ENCODE data around the gene RGS6.

The RGS6 gene

DNA sequence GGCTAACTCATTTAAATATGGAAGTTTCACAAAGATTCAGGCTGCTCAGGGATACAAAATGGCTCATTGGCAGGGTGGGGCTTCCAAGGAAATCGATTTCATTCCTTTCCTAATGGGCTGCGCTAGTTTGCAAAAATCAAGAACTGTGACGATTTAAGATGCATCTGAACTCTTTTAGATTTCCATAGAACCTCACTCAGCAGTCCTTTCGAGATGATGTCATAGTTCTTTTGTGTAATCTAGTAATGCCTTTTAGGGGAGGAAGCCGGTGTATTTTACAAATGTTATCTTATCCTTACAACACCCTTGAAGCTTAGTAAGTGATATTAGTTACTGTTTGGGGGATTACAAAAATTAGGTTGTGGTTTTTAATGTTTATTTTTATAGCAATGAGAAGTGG lies 239.8 kb downstream of the RGS6 start:
- DNase-seq: no peak

GRCh38 chr14:72172597-72172996 lies 240.4 kb downstream of the RGS6 start:
- DNase-seq: no peak

DNA sequence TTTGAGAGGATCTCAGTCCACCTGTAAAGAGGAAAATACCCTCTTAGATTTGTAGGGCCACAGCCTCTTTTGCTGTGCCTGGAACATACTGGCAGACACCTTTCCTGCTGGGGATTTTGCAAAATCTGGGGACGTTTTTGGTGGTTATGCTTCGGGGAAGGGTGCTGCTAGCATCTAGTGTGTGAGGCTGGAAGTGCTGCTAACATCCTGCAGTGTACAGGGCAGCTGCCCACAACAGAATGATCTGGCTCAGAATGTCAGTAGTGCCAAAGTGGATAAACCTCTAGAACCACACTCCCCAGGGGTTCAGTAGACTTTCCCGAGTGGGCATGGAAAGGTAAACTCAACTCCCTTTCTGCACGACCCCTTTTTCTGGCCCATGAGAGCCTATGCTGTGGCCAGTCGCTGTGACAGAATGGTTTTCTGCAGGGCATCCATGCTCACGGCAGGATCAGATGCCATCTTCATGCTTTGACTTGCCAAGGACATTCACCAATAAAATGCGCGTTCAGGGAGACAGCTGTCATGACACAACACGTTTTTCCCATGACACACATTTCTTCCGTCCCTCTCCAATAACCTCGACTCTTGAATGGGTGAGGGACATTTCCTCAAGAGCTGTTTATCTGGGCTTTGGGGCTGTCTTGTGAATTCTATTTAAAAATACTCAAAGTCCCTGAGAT lies 240.9 kb downstream of the RGS6 start:
- no peak for DNase-seq

DNA sequence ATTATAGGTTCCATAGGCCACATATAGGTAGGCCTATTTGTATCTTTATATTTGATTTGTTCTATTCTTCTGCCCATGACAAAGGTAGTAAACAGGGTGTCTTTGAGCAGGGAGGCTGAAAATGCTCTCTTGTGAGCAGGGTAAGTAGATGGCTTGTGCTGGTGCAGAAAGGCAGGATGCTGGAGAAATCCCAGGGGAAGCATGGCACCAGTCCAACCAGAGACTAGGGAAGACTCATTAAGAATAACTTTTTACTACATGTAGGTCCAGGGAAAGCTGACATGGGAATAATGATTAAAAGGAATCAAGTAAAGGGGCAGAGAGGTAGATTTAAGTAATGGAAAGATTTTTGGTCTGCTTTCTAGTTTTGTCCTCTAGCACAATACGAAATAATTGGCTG lies 245.0 kb downstream of the RGS6 start:
- no peak for DNase-seq

DNA sequence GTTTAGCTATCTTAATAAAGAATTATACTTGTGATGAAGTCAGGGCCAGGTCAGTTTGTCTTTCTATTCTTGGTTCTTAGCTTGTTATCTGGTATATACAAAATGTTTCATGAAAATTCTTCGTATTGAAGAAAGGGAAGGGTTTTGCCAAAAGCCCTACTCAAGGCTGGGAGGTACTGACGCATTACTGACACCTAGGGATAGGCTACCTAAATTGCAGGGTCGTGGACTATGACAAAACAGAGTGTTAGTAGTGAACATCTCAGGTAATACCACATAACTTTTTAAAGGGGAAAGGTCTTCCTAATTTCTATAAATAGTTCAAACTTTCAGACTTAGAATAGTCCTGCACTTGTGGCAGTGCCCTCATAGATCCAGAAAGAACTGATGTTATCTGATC lies 246.3 kb downstream of the RGS6 start:
- DNase-seq: peak; percentile 1

GRCh38 chr14:72182708-72183432 lies 250.6 kb downstream of the RGS6 start:
- DNase-seq: no peak

- no peak for DNase-seq
Measured at GRCh38 chr14:72183631-72184030, 251.4 kb downstream of the RGS6 start.

- DNase-seq: no peak
Measured at GRCh38 chr14:72186523-72186922, 254.3 kb downstream of the RGS6 start.

- no peak for DNase-seq
Measured at GRCh38 chr14:72196237-72197015, 264.2 kb downstream of the RGS6 start.

DNA sequence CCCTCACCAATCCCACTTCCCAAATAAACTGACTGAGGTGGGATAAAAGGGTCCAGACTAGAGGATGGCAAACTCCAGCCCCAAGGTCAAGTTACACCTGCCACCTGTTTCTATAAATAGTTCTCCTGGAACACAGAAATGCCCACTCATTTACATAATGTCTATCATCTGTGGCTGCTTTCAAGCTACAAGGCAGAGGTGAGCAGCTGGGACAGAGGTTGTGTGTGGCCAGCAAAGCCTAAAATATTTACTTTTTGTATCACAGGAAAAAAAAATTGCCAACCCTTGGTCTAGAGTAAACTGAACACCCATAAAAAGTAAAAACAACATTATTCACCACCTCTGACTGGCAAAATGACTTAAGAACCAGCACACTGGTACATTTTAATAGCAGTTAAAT lies 269.4 kb downstream of the RGS6 start:
- DNase-seq: no peak

- no peak for DNase-seq
Measured at GRCh38 chr14:72213424-72213823, 281.2 kb downstream of the RGS6 start.

- no peak for DNase-seq
Measured at GRCh38 chr14:72215080-72215479, 282.9 kb downstream of the RGS6 start.

- no peak for DNase-seq
Measured at GRCh38 chr14:72217135-72217534, 284.9 kb downstream of the RGS6 start.

GRCh38 chr14:72222046-72222445 lies 289.8 kb downstream of the RGS6 start:
- DNase-seq: no peak

- no peak for DNase-seq
Measured at GRCh38 chr14:72236629-72237028, 304.4 kb downstream of the RGS6 start.

DNA sequence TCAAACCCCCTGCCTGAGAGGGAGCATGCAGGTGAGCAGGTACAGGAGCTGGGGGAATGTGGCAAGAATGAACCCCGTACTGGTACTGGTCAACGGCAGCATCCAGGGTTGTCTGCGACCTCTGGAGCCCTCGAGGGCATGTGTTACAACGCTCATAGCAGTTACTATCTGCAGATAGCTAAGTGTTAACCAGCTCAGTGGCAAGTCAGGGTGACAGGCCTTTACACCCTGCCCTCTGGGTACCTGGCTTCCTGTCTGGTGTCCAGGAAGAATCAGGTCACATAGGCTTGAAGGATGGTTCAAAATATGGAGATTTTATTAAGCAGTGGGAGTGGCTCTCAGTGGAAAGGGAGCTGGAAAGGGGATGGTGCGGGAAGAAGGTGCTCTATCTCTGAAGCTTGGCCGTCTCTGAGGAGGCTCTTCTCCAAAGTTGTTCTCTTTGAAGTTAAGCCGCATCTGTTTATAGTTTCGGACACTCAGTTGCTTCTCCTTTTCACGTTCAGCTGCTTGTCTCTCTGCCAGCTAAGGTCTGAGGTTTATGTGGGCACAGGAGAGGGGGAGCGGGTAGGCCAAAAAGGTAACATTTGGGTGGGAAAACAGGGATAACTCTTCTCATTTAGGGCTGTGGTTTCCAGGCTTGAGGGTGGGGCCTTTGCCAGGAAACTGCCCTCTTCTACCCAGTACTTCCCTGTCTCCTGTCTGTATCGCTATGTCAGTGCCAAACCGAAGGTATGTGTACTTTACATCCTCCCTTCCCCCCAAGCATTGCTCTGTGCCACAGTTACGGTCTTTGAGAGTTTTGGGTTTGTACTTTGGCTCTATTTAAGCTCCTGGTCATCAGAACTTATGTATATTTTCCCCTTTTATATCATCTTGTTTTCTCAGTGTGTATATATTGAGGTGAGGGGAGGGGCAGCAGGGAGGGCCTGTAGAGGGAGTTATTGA lies 305.8 kb downstream of the RGS6 start:
- no peak for DNase-seq

DNA sequence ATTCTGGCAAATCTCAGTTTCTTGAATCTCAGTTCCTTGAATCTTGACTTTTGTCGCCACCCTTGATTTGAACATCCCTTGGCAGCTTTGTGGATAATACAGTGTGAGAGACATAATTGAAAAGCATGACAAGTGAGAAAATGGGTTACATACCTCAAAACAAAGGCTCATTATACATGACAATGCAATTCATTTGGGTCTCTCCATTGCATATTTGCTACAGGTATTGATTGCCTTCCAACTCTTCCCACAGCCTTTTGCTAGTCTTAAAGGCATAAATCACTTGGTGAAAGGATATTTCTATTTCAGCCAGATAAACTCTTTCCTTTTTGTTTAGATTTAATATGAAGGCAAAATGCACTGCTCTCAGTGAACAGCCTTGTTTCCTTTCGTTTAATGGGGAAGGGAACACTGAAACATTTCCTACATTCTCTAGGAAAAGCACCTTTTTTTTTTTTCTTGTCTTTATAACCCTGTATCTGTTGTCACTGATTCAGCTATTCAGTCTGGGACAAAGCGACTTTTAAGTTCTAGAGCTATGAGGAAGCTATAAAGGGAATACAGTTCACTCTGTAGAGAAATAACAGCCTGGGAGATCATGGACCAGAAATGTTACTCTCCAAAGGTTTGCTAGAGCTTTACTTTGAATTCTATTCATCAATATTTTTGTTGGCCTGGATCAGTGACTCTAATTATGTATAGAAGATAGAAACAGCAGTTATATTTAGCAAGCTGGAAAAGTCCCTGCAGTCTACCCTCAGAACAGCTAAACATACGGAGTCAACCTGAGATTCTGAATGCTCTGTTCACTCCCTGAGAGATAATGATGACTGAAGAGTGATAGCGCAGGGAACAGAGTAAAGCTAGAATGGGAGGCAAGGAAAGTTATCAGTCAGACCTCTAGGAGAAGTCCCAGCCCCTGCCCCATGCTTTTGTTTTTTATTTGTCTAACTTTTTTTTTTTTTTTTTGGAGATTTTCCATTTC lies 311.4 kb downstream of the RGS6 start:
- no peak for DNase-seq

DNA sequence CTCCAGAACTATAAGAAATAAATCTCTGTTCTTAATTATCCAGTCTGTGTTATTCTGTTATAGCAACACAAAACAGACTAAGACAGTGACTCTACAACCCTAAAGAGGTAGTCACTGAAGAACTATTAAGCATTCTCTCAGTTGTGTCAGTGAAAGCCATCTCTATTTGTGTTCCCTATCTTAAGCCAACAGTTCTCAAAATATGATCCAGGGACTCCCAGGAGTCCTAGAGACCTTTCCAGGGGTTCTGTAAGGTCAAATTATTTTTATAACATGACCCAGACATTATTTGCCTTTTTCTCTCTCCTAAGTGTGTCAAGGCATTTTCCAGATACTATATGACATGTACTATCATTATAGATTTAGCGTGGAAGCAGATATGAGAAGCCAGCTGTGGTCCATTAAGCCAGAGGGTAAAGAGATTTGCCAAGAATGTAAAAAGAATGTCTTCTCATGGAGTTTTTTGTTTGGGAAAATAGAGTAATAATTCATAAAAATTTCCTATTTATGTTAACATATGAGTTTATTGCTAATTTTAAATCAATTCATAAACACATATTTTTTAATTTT lies 315.8 kb downstream of the RGS6 start:
- no peak for DNase-seq

DNA sequence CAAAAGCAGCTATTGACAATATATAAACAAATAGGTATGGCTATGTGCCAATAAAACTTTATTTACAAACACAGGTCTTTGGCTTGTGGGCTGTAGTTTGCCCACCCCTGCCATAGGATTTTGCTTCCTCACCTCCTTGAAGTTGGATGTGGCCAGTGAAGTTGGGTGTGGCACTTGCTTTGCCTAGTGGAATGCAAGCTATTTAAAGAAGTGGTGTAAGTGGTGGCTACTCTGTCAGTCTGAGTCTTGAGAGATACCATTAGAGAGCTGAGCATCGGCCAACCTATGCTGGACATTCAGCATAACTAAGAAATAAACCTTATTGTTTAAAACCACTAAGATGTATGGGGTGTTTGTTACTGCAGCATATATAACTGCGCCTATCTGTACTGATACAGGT lies 321.3 kb downstream of the RGS6 start:
- DNase-seq: no peak

- no peak for DNase-seq
Measured at GRCh38 chr14:72254202-72254936, 322.1 kb downstream of the RGS6 start.

Data from OCI-M1 (cell line).